Kidney epithelial cell (primary cell): ENCODE data around the gene DIAPH1. TPM values are rescaled to one million over a fixed set of nuclear protein-coding genes. Genes with fewer than 3 reads are reported as not detected.

Experiments used
- DNase-seq: peaks from one replicate; pipeline ENCODE4 v3.0.0-alpha.2; 2010; ENCODE audit warnings: low read depth
- H3K27me3 ChIP-seq: 2 replicates; pipeline ENCODE4 v1.6.0; 2011; ENCODE audit warnings: low read length; ENCODE audit not compliant: control insufficient read depth, insufficient read depth
- H3K36me3 ChIP-seq: 2 replicates; pipeline ENCODE4 v1.5.1; 2011; ENCODE audit warnings: low read length; ENCODE audit not compliant: control insufficient read depth, insufficient read depth
- H3K4me3 ChIP-seq: 2 replicates; pipeline ENCODE4 v1.5.1; 2011; ENCODE audit warnings: low read depth, mild to moderate bottlenecking, control low read depth, low read length
- CTCF ChIP-seq: IDR thresholded peaks from 2 replicates; pipeline ENCODE4 v1.5.1; 2011; ENCODE audit warnings: mild to moderate bottlenecking, moderate library complexity, low read length, control low read depth, inconsistent platforms; ENCODE audit not compliant: insufficient read depth, poor library complexity, severe bottlenecking
- total RNA-seq: library from RNA; depleted of rRNA; stranded (reverse); fragments of >200 nt; gene quantifications from 2 replicates; pipeline ENCODE4 v1.2.3, GENCODE V29; 2015

The DIAPH1 gene
- total RNA-seq, 1 donor from 2014 or later, result 103 TPM

- no peak for TF ChIP-seq CTCF
- DNase-seq, result peak; percentile 78
- no peak overlapping the region for H3K4me3 ChIP-seq
- no peaks in the 10 kb centered on the region for H3K27me3 ChIP-seq
- H3K36me3 ChIP-seq, result no peaks in the 10 kb centered on the region
Measured at GRCh38 chr5:141657937-141658545, 39.2 kb upstream of the DIAPH1 start.

- no peak for TF ChIP-seq CTCF
- no peak for DNase-seq
- Histone ChIP-seq H3K4me3 (no peak overlapping the region), H3K36me3 (no peaks in the 10 kb centered on the region), H3K27me3 (no peaks in the 10 kb centered on the region)
Measured at GRCh38 chr5:141657404-141657803, 38.6 kb upstream of the DIAPH1 start.

GRCh38 chr5:141656396-141656795 lies 37.6 kb upstream of the DIAPH1 start:
- Histone ChIP-seq H3K4me3 (no peak overlapping the region), H3K27me3 (no peaks in the 10 kb centered on the region), H3K36me3 (no peaks in the 10 kb centered on the region)
- no peak for DNase-seq
- TF ChIP-seq CTCF, result no peak

GRCh38 chr5:141655020-141655419 lies 36.2 kb upstream of the DIAPH1 start:
- no peak for TF ChIP-seq CTCF
- Histone ChIP-seq H3K27me3 (no peaks in the 10 kb centered on the region), H3K4me3 (no peak overlapping the region), H3K36me3 (no peaks in the 10 kb centered on the region)
- no peak for DNase-seq

GRCh38 chr5:141654298-141654697 lies 35.5 kb upstream of the DIAPH1 start:
- Histone ChIP-seq H3K27me3 (no peaks in the 10 kb centered on the region), H3K4me3 (no peak overlapping the region), H3K36me3 (no peaks in the 10 kb centered on the region)
- DNase-seq, result peak; percentile 42
- TF ChIP-seq CTCF, result no peak

GRCh38 chr5:141651728-141652105 lies 32.9 kb upstream of the DIAPH1 start:
- H3K36me3 ChIP-seq, result no peaks in the 10 kb centered on the region
- DNase-seq, result no peak
- no peak for TF ChIP-seq CTCF
- peak overlapping the region; percentile 79 for H3K4me3 ChIP-seq
- no peaks in the 10 kb centered on the region for H3K27me3 ChIP-seq
